ENCODE results near the gene ZBTB20. TPM values are rescaled to one million over a fixed set of nuclear protein-coding genes. Genes with fewer than 3 reads are reported as not detected.

The ZBTB20 gene
- total RNA-seq, 1 donor from 2014 or later, result 11.2 TPM

GRCh38 chr3:114299941-114300624, 847.0 kb downstream of the ZBTB20 start:
- H3K4me3 ChIP-seq (ENCODE audit: low read depth, low read length), result no peak overlapping the region

GRCh38 chr3:114299421-114299820, 847.7 kb downstream of the ZBTB20 start:
- no peak overlapping the region for H3K4me3 ChIP-seq (ENCODE audit: low read depth, low read length)
- peak; percentile 73 for TF ChIP-seq CTCF (conservative IDR thresholded peaks at IDR 0.05; ENCODE audit: low read depth, low read length)
- no peak for DNase-seq (ENCODE audit: low read depth)

More at GRCh38 chr3:114299941-114300624, 847.0 kb downstream of the ZBTB20 start:
- no peak for DNase-seq (ENCODE audit: low read depth)
- TF ChIP-seq CTCF (conservative IDR thresholded peaks at IDR 0.05; ENCODE audit: low read depth, low read length), result no peak

GRCh38 chr3:114295946-114296345, 851.1 kb downstream of the ZBTB20 start:
- H3K4me3 ChIP-seq (ENCODE audit: low read depth, low read length), result no peak overlapping the region
- TF ChIP-seq CTCF (conservative IDR thresholded peaks at IDR 0.05; ENCODE audit: low read depth, low read length), result no peak
- DNase-seq (ENCODE audit: low read depth), result no peak

GRCh38 chr3:114294940-114295480, 852.1 kb downstream of the ZBTB20 start:
- no peak for DNase-seq (ENCODE audit: low read depth)
- no peak for TF ChIP-seq CTCF (conservative IDR thresholded peaks at IDR 0.05; ENCODE audit: low read depth, low read length)
- H3K4me3 ChIP-seq (ENCODE audit: low read depth, low read length), result no peak overlapping the region

GRCh38 chr3:114293838-114294535, 853.1 kb downstream of the ZBTB20 start, which contains the start of gene TIGIT:
TSS of gene TIGIT (plus strand) at chr3:114294028. CDS start at chr3:114294062, 34 bp downstream.
- no peak for TF ChIP-seq CTCF (conservative IDR thresholded peaks at IDR 0.05; ENCODE audit: low read depth, low read length)
- no peak within 1 kb of the TSS for H3K4me3 ChIP-seq (ENCODE audit: low read depth, low read length)
- no peak for DNase-seq (ENCODE audit: low read depth)

GRCh38 chr3:114290911-114291901, 855.9 kb downstream of the ZBTB20 start:
- DNase-seq (ENCODE audit: low read depth), result no peak
- no peak overlapping the region for H3K4me3 ChIP-seq (ENCODE audit: low read depth, low read length)
- peak; percentile 75 for TF ChIP-seq CTCF (conservative IDR thresholded peaks at IDR 0.05; ENCODE audit: low read depth, low read length)
